A673 (cell line): ENCODE measurements around the gene RASA4B.
"Not testable (repeated sequence)": the region's sequence is repeated elsewhere in the genome, so short reads cannot be mapped to it uniquely, and the experiment has no call there.

Source experiments
- CTCF ChIP-seq: fragments of 300-800, 200-600 bp; sonication (generic); conservative IDR thresholded peaks from 2 replicates; pipeline ENCODE4 v1.5.1; 2017; ENCODE audit warnings: low read depth, mild to moderate bottlenecking, antibody characterized with exemption, low read length, moderate library complexity, mixed read lengths
- EZH2 ChIP-seq: fragments of 200-600 bp; sonication (generic); IDR thresholded peaks from 2 replicates; pipeline ENCODE4 v1.6.1; 2017; ENCODE audit warnings: borderline replicate concordance, low read depth, mild to moderate bottlenecking, mixed read lengths, antibody characterized with exemption, low read length; ENCODE audit not compliant: poor library complexity, severe bottlenecking

- not testable (repeated sequence) for TF ChIP-seq CTCF, EZH2
Measured at GRCh38 chr7:102543596-102543995, 26.0 kb upstream of the RASA4B start, which contains the start of gene UPK3BL2.
